Activated gamma-delta T cell treated with anti-CD3 and anti-CD28 coated beads, Interleukin-2, amount 50 U/mL, for 16 hours (primary cell): Measurements from ENCODE around the gene IRF5.

Experiments
- DNase-seq: peaks from one replicate; pipeline ENCODE4 v3.0.0-alpha.2; 2020; ENCODE audit warnings: low read depth

Gene IRF5

GRCh38 chr7:128919881-128920799 lies 17.6 kb upstream of the IRF5 start:
- no peak for DNase-seq

GRCh38 chr7:128920913-128921582 lies 16.7 kb upstream of the IRF5 start:
- DNase-seq = no peak

GRCh38 chr7:128921866-128922440 lies 15.8 kb upstream of the IRF5 start:
- no peak for DNase-seq

GRCh38 chr7:128922496-128923410 lies 15.0 kb upstream of the IRF5 start:
- DNase-seq = no peak

GRCh38 chr7:128923411-128923800 lies 14.3 kb upstream of the IRF5 start:
- no peak for DNase-seq

GRCh38 chr7:128924707-128925588 lies 12.8 kb upstream of the IRF5 start:
- no peak for DNase-seq

GRCh38 chr7:128928159-128928813 lies 9.4 kb upstream of the IRF5 start:
- DNase-seq = no peak

- DNase-seq = no peak
Observed at GRCh38 chr7:128928882-128929788, 8.6 kb upstream of the IRF5 start.

GRCh38 chr7:128931190-128931798 lies 6.4 kb upstream of the IRF5 start:
- DNase-seq = no peak

- DNase-seq = no peak
Observed at GRCh38 chr7:128931965-128932861, 5.5 kb upstream of the IRF5 start.

- DNase-seq = no peak
Observed at GRCh38 chr7:128932862-128933179, 4.9 kb upstream of the IRF5 start.

GRCh38 chr7:128933180-128933891 lies 4.4 kb upstream of the IRF5 start:
- no peak for DNase-seq

- no peak for DNase-seq
Observed at GRCh38 chr7:128934361-128935341, 3.1 kb upstream of the IRF5 start.

- DNase-seq = no peak
Observed at GRCh38 chr7:128935342-128935730, 2.4 kb upstream of the IRF5 start.

GRCh38 chr7:128936798-128937197 lies 929 bp upstream of the IRF5 start:
- no peak for DNase-seq

- DNase-seq = no peak
Observed at GRCh38 chr7:128937271-128937646, 468 bp upstream of the IRF5 start.
